Smooth muscle cell (in vitro differentiated cells): ENCODE results near the gene COL27A1. TPM values are rescaled to one million over a fixed set of nuclear protein-coding genes. Genes with fewer than 3 reads are reported as not detected.
"Not testable (repeated sequence)": the region's sequence is repeated elsewhere in the genome, so short reads cannot be mapped to it uniquely, and the experiment has no call there.

Experiments used
- DNase-seq: peaks from one replicate; lab custom pipeline; 2025; ENCODE audit not compliant: unreplicated experiment; lab: John Stamatoyannopoulos, UW
- H2AFZ ChIP-seq: fragments of 200-600 bp; sonication (generic); 2 replicates; pipeline ENCODE4 v1.6.0; 2016; ENCODE audit warnings: antibody characterized with exemption, low read depth, mild to moderate bottlenecking
- H3F3A ChIP-seq: fragments of 200-600 bp; sonication (generic); 2 replicates; pipeline ENCODE4 v1.6.0; 2017; ENCODE audit warnings: antibody characterized with exemption, low read depth
- H3K27ac ChIP-seq: fragments of 200-600 bp; sonication (generic); 2 replicates; pipeline ENCODE4 v1.5.1; 2016; ENCODE audit warnings: low read depth, mild to moderate bottlenecking
- H3K27me3 ChIP-seq: fragments of 200-600 bp; sonication (generic); 2 replicates; pipeline ENCODE4 v1.6.1; 2016; ENCODE audit warnings: low read depth, mild to moderate bottlenecking
- H3K36me3 ChIP-seq: fragments of 200-600 bp; sonication (generic); 2 replicates; pipeline ENCODE4 v1.5.1; 2016; ENCODE audit warnings: low read depth
- H3K4me1 ChIP-seq: fragments of 200-600 bp; sonication (generic); 2 replicates; pipeline ENCODE4 v1.5.1; 2016; ENCODE audit warnings: low read depth
- H3K4me2 ChIP-seq: fragments of 200-600 bp; sonication (generic); 2 replicates; pipeline ENCODE4 v1.6.0; 2016; ENCODE audit warnings: mild to moderate bottlenecking
- H3K4me3 ChIP-seq: fragments of 200-600 bp; sonication (generic); 2 replicates; pipeline ENCODE4 v1.5.1; 2016; ENCODE audit warnings: mild to moderate bottlenecking
- H3K79me2 ChIP-seq: fragments of 200-600 bp; sonication (generic); 2 replicates; pipeline ENCODE4 v1.6.0; 2016; ENCODE audit warnings: low read depth, mild to moderate bottlenecking
- H3K9ac ChIP-seq: fragments of 200-600 bp; sonication (generic); 2 replicates; pipeline ENCODE4 v1.6.0; 2016; ENCODE audit warnings: low read depth
- H3K9me3 ChIP-seq: fragments of 200-600 bp; sonication (generic); replicated peaks from 2 replicates; pipeline ENCODE4 v1.5.1; 2016; ENCODE audit warnings: low read depth
- H4K20me1 ChIP-seq: fragments of 200-600 bp; sonication (generic); 2 replicates; pipeline ENCODE4 v1.6.0; 2016; ENCODE audit warnings: low read depth
- CTCF ChIP-seq: fragments of 200-600 bp; sonication (generic); IDR thresholded peaks from 2 replicates; pipeline ENCODE4 v1.5.1; 2017; ENCODE audit warnings: borderline replicate concordance, mild to moderate bottlenecking, antibody characterized with exemption; ENCODE audit not compliant: insufficient read depth, poor library complexity, severe bottlenecking
- WGBS: methylation state at CpG from one replicate; pipeline ENCODE4 v1.1.7; 2016; ENCODE audit warnings: low lambda C conversion rate; 5-methylcytosine and 5-hydroxymethylcytosine counted together
- polyA plus RNA-seq: library from polyadenylated mRNA; unstranded; fragments of >200 nt; fragmentation: Nextera tagmentation; extraction: Ambion mirVana; gene quantifications from 2 replicates; pipeline ENCODE4 v1.2.1, GENCODE V29; 2016
- total RNA-seq: library from RNA; depleted of rRNA; stranded (reverse); fragments of >200 nt; gene quantifications from 2 replicates; pipeline ENCODE4 v1.2.3, GENCODE V29; 2014

Gene COL27A1
- total and polyA plus RNA-seq, 2 experiments from 2014 or later: 18.1 to 19.9 TPM

DNA sequence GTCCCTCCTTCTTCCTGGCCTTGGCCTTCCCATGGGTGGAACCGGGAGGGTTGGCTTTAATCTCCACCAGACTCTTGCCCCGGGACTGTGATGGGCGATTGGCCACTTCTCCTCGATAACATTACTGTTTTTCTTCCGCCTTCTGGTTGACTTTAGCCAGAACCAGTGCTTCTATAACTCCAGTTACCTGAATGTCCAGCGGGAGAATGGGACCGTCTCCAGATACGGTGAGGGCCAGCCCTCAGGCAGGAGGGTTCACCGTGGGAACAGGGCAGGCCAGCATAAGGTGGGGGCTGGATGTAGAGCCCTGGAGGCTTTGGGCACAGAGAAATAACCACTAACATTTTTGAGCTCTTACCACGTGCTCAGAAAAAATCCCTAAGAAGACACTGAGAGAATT lies 175.3 kb downstream of the COL27A1 start:
- H4K20me1 ChIP-seq: no peaks in the 10 kb centered on the region
- no peak overlapping the region for H3K4me3 ChIP-seq
- no peak for TF ChIP-seq CTCF
- H3K27ac ChIP-seq: no peak overlapping the region
- 86% methylated on average over 10 of the region's 10 CpGs for WGBS
- no peak overlapping the region for H2AFZ ChIP-seq
- H3K4me1 ChIP-seq: no peaks in the 10 kb centered on the region
- H3K79me2 ChIP-seq: no peaks in the 10 kb centered on the region
- H3K9ac ChIP-seq: no peak overlapping the region
- H3F3A ChIP-seq: no peaks in the 10 kb centered on the region
- H3K27me3 ChIP-seq: no peaks in the 10 kb centered on the region
- no peaks in the 10 kb centered on the region for H3K36me3 ChIP-seq
- DNase-seq: no peak
- no peaks in the 10 kb centered on the region for H3K9me3 ChIP-seq
- no peak overlapping the region for H3K4me2 ChIP-seq

- H3K4me3 ChIP-seq, H3K36me3 ChIP-seq, H3K4me1 ChIP-seq, H2AFZ ChIP-seq, H3K9ac ChIP-seq, H3K4me2 ChIP-seq, DNase-seq, H3K9me3 ChIP-seq, H4K20me1 ChIP-seq, H3K27ac ChIP-seq, H3K79me2 ChIP-seq, H3K27me3 ChIP-seq, H3F3A ChIP-seq: not testable (repeated sequence)
- WGBS: 87% methylated on average over 15 of the region's 19 CpGs
Observed at GRCh38 chr9:114331229-114332195, 176.2 kb downstream of the COL27A1 start.

DNA sequence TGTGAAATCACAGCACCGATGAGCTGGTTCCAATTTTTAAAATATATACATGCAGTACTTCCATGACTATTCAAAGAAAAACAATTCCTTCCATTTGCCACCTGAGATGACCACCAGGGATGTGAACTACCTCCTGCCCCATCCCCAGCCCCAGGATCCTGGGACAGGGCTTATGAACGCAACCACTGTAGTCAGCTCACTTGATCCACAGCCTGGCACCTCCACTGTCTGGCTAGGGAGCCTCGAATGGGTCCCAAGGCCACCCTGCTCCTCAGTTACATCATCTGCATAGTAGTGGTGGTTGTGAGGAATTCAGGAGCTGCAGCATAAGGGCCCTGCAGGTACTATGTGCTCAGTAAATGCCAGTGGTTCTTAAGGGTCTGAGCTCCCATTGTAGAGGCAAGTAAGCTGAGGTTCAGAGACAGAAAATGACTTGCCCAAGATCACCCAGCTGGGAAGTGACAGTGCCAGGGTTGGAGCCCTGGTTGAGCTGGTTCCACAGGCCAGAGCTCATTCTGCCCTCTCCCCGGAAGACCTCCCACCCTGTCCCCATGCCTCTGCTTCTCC lies 177.2 kb downstream of the COL27A1 start:
- not testable (repeated sequence) for H3K79me2 ChIP-seq, H2AFZ ChIP-seq, H4K20me1 ChIP-seq, H3K9ac ChIP-seq, DNase-seq, H3K9me3 ChIP-seq, H3K4me1 ChIP-seq, H3K27me3 ChIP-seq, H3K4me2 ChIP-seq, H3K4me3 ChIP-seq, H3K27ac ChIP-seq, H3K36me3 ChIP-seq, H3F3A ChIP-seq
- 89% methylated on average over 4 of the region's 4 CpGs for whole genome bisulfite sequencing

DNA sequence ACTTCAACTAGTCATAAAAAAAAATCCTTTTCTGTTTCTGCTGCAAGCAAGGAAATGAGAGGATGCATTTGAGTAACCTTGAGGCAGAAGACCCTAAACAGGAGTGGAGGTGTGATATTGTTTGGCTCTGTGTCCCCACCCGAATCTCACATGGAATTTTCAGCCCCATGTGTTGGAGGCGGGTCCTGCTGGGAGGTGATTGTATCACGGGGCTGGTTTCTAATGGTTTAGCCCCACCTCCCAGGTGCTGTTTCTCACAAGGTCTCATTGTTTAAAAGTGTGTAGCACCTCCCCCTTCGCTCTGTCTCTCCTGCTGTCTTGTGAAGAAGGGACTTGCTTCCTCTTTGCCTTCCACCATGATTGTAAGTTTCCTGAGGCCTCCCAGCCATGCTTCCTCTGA lies 178.4 kb downstream of the COL27A1 start:
- not testable (repeated sequence) for H3K4me1 ChIP-seq, H4K20me1 ChIP-seq, H3K4me3 ChIP-seq, H3K9me3 ChIP-seq, H3K9ac ChIP-seq, H3K27me3 ChIP-seq, H3K27ac ChIP-seq, H3K79me2 ChIP-seq, H3K36me3 ChIP-seq, H3F3A ChIP-seq, DNase-seq, H2AFZ ChIP-seq, H3K4me2 ChIP-seq
- WGBS: 91% methylated on average over 3 of the region's 4 CpGs

DNA sequence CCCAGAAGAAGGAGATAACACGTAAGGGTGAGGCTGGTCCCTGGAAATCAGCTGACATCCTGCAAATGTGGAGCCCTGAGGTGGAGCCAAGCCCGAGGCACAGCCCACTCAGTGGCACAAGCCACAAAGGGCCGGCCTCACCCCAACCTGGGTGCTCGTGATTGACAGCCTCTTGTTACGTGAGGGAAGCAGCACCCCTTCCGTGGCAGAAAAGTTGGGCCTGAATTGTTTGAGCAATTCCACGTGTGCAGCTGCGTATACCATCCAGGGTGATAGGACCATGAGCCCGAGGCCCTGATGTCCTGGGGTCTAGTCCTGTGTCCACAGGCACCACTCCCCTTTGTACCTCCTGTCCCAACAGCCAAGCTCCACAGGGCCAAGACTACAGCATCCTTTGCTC lies 179.2 kb downstream of the COL27A1 start:
- WGBS: 95% methylated on average over 7 of the region's 9 CpGs
- Histone ChIP-seq H3K9me3 (no peaks in the 10 kb centered on the region), H2AFZ (no peak overlapping the region), H4K20me1 (no peaks in the 10 kb centered on the region), H3F3A (no peaks in the 10 kb centered on the region), H3K9ac (no peak overlapping the region), H3K4me1 (no peaks in the 10 kb centered on the region), H3K27ac (no peak overlapping the region), H3K4me3 (no peak overlapping the region), H3K79me2 (no peaks in the 10 kb centered on the region), H3K36me3 (no peaks in the 10 kb centered on the region), H3K27me3 (no peaks in the 10 kb centered on the region), H3K4me2 (no peak overlapping the region)
- TF ChIP-seq CTCF: no peak
- no peak for DNase-seq
